ENCODE results near the gene FRAS1. TPM values are rescaled to one million over a fixed set of nuclear protein-coding genes. Genes with fewer than 3 reads are reported as not detected.
"Not testable (repeated sequence)": the region's sequence is repeated elsewhere in the genome, so short reads cannot be mapped to it uniquely, and the experiment has no call there.

The FRAS1 gene
- total and polyA plus RNA-seq, 4 donors, result 0.08 to 1.4 (median 0.87) TPM; not detected in 1

DNA sequence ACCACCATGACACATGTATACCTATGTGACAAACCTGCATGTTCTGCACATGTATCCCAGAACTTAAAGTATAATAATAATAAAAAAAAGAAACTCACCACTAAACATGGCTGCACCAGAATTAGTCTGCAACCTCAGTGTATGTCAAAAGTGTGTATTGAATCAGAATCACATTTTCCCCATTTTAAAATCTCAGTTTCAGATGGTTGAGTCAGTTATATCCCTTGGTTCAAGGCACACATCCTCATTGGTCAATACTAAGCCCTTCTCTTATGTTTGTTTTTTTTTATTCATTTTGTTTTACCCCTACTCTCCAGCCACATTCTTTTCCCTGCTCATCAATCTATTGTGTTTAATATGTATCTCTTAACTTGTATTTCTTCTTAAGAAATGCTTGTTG is 436.6 kb downstream of the FRAS1 start:
- Histone ChIP-seq H3K4me1 (ENCODE audit: control insufficient read depth in 1 of 2, insufficient read depth in 2 of 2, low read length in 2 of 2) (no peaks in the 10 kb centered on the region), H3K27me3 (ENCODE audit: control insufficient read depth in 1 of 2, insufficient read depth in 2 of 2, low read length in 1 of 2) (no peaks in the 10 kb centered on the region), H3K9me3 (ENCODE audit: control insufficient read depth, low read length) (no peaks in the 10 kb centered on the region), H3K27ac (ENCODE audit: low read depth in 1 of 2, low read length in 2 of 2) (no peak overlapping the region), H3K4me3 (ENCODE audit: low read length in 2 of 2) (no peak overlapping the region), H3K36me3 (ENCODE audit: control insufficient read depth in 1 of 2, insufficient read depth in 2 of 2, low read length in 1 of 2) (no peaks in the 10 kb centered on the region)
- no peak for DNase-seq
- intact Hi-C loops (cut with DNase I), result no loop called here
- ATAC-seq (ENCODE audit: low FRiP score), result no peak

DNA sequence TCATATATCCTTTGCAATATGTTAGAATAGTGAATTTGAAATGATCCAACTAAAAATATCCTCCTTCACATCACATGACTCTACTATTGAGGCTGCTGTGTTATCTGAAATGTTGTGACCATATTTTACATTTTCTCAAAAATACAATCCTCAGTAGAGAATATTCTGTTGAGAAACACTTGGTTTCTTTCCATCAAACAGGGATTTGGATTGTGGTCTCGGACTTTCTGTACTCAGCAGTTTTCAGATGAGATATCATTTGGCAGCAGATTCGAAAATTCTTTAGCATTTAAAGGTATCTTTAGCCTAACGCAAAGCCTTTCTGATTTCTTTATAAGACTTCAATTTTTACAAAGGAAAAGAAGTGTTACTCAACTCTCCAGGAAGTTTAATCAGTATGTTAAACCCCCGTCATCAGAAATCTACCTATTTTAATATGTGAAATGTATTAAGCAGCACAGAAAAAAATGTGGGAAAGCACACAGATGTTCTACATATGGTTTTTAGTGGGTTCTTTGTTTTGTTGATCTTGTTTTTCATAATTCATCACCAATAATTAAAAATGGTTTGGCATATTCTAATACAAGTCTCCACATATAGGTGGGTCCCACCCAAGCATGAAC is 439.0 kb downstream of the FRAS1 start:
- Histone ChIP-seq H3K4me3 (ENCODE audit: low read length in 2 of 2) (no peak overlapping the region), H3K4me1 (ENCODE audit: control insufficient read depth in 1 of 2, insufficient read depth in 2 of 2, low read length in 2 of 2) (no peaks in the 10 kb centered on the region), H3K36me3 (ENCODE audit: control insufficient read depth in 1 of 2, insufficient read depth in 2 of 2, low read length in 1 of 2) (no peaks in the 10 kb centered on the region), H3K9me3 (ENCODE audit: control insufficient read depth, low read length) (peaks cover 1% of the 10 kb centered on the region), H3K27me3 (ENCODE audit: control insufficient read depth in 1 of 2, insufficient read depth in 2 of 2, low read length in 1 of 2) (no peaks in the 10 kb centered on the region), H3K27ac (ENCODE audit: low read depth in 1 of 2, low read length in 2 of 2) (no peak overlapping the region)
- 31 to 40% methylated on average over 4 of the region's 4 CpGs for WGBS, 2 donors
- intact Hi-C loops (cut with DNase I), result no loop called here
- ATAC-seq (ENCODE audit: low FRiP score) (no peak), DNase-seq (no peak)

GRCh38 chr4:78506260-78506659 is 449.1 kb downstream of the FRAS1 start:
- WGBS, 2 donors, result 71 to 84% methylated on average over 10 of the region's 10 CpGs
- DNase-seq; H3K4me3 ChIP-seq (ENCODE audit: low read length in 2 of 2); H3K27me3 ChIP-seq (ENCODE audit: control insufficient read depth in 1 of 2, insufficient read depth in 2 of 2, low read length in 1 of 2); H3K4me1 ChIP-seq (ENCODE audit: control insufficient read depth in 1 of 2, insufficient read depth in 2 of 2, low read length in 2 of 2); intact Hi-C loops (cut with DNase I); H3K9me3 ChIP-seq (ENCODE audit: control insufficient read depth, low read length); H3K27ac ChIP-seq (ENCODE audit: low read depth in 1 of 2, low read length in 2 of 2); H3K36me3 ChIP-seq (ENCODE audit: control insufficient read depth in 1 of 2, insufficient read depth in 2 of 2, low read length in 1 of 2); ATAC-seq (ENCODE audit: low FRiP score): not testable (repeated sequence)

- intact Hi-C loops (cut with DNase I), result no loop called here
- no peak overlapping the region for H3K27ac ChIP-seq (ENCODE audit: low read depth in 1 of 2, low read length in 2 of 2)
- no peaks in the 10 kb centered on the region for H3K36me3 ChIP-seq (ENCODE audit: control insufficient read depth in 1 of 2, insufficient read depth in 2 of 2, low read length in 1 of 2)
- H3K9me3 ChIP-seq (ENCODE audit: control insufficient read depth, low read length), result no peaks in the 10 kb centered on the region
- ATAC-seq (ENCODE audit: low FRiP score) (no peak), DNase-seq (no peak)
- H3K4me1 ChIP-seq (ENCODE audit: control insufficient read depth in 1 of 2, insufficient read depth in 2 of 2, low read length in 2 of 2), result no peaks in the 10 kb centered on the region
- WGBS, 2 donors, result 70 to 91% methylated on average over 2 of the region's 2 CpGs
- H3K4me3 ChIP-seq (ENCODE audit: low read length in 2 of 2), result no peak overlapping the region
- no peaks in the 10 kb centered on the region for H3K27me3 ChIP-seq (ENCODE audit: control insufficient read depth in 1 of 2, insufficient read depth in 2 of 2, low read length in 1 of 2)
Measured at GRCh38 chr4:78509043-78509442, 451.9 kb downstream of the FRAS1 start.

DNA sequence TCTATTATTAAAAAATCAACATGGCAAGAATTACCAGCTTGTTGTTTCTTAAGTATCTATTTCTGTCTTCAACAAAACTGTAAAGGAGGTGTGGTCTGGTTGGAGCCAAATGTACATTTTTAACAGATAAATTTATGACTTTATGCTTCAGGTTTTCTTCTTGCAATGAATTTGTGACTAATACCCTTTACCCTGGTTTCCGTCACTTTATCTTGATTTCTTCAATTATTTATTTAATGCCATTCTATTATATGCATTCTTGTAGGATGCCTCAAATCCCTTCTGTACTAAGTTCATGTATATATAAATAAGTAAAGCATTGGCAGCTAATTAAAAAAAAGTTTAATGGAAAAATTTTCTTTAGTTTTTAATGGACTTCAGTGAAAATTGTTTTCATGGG is 453.0 kb downstream of the FRAS1 start:
- H3K4me1 ChIP-seq (ENCODE audit: control insufficient read depth in 1 of 2, insufficient read depth in 2 of 2, low read length in 2 of 2), result no peaks in the 10 kb centered on the region
- no peaks in the 10 kb centered on the region for H3K27me3 ChIP-seq (ENCODE audit: control insufficient read depth in 1 of 2, insufficient read depth in 2 of 2, low read length in 1 of 2)
- H3K36me3 ChIP-seq (ENCODE audit: control insufficient read depth in 1 of 2, insufficient read depth in 2 of 2, low read length in 1 of 2), result no peaks in the 10 kb centered on the region
- H3K4me3 ChIP-seq (ENCODE audit: low read length in 2 of 2), result no peak overlapping the region
- 67 to 96% methylated on average over 1 of the region's 1 CpG for WGBS, 2 donors
- no peaks in the 10 kb centered on the region for H3K9me3 ChIP-seq (ENCODE audit: control insufficient read depth, low read length)
- no peak for ATAC-seq (ENCODE audit: low FRiP score)
- intact Hi-C loops (cut with DNase I), result loop anchor here in 1 of 2 donors (10.0 kb wide), 1 partner anchor 545 kb away; no protein-coding TSS in a partner anchor
- H3K27ac ChIP-seq (ENCODE audit: low read depth in 1 of 2, low read length in 2 of 2), result no peak overlapping the region
- no peak for DNase-seq

GRCh38 chr4:78510681-78511080 is 453.6 kb downstream of the FRAS1 start:
- intact Hi-C loops (cut with DNase I), result loop anchor here in 1 of 2 donors (10.0 kb wide), 1 partner anchor 546 kb away; no protein-coding TSS in a partner anchor

DNA sequence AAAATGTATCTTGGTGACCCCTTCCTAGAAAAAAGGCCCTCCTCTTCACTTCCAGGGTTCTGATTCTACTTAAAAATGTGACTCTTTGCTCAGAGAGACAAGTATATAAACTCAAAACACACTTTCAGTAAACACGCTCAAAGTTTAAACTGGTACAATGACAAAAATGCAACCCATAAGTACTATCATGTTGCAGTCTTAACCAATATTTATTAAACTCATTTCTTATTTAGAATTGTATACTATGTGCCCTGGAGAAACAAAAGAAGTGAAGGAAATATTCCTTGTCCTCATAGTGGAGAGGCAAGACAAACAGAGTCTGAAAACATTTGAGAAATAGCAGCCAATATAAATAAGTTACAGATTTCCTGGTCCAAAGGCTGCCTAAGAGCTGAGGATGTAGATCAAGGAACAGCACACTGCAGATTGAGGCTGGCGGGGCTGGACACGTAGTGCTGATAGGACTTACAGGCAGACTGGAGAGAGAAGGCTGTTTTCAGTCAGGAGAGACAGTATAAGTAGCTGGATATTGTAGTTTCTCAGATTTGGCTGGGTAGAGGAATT is 455.3 kb downstream of the FRAS1 start:
- Histone ChIP-seq H3K36me3 (ENCODE audit: control insufficient read depth in 1 of 2, insufficient read depth in 2 of 2, low read length in 1 of 2) (no peaks in the 10 kb centered on the region), H3K9me3 (ENCODE audit: control insufficient read depth, low read length) (no peaks in the 10 kb centered on the region), H3K4me3 (ENCODE audit: low read length in 2 of 2) (no peak overlapping the region), H3K4me1 (ENCODE audit: control insufficient read depth in 1 of 2, insufficient read depth in 2 of 2, low read length in 2 of 2) (no peaks in the 10 kb centered on the region), H3K27ac (ENCODE audit: low read depth in 1 of 2, low read length in 2 of 2) (no peak overlapping the region), H3K27me3 (ENCODE audit: control insufficient read depth in 1 of 2, insufficient read depth in 2 of 2, low read length in 1 of 2) (no peaks in the 10 kb centered on the region)
- 7 to 11% methylated on average over 3 of the region's 3 CpGs for WGBS, 2 donors
- no peak for ATAC-seq (ENCODE audit: low FRiP score)
- intact Hi-C loops (cut with DNase I), result loop anchor here in 1 of 2 donors (10.0 kb wide), 1 partner anchor 548 kb away; no protein-coding TSS in a partner anchor
- no peak for DNase-seq

More at GRCh38 chr4:78510681-78511080, 453.6 kb downstream of the FRAS1 start:
- DNase-seq (no peak), ATAC-seq (ENCODE audit: low FRiP score) (no peak)
- Histone ChIP-seq H3K27ac (ENCODE audit: low read depth in 1 of 2, low read length in 2 of 2) (no peak overlapping the region), H3K4me1 (ENCODE audit: control insufficient read depth in 1 of 2, insufficient read depth in 2 of 2, low read length in 2 of 2) (no peaks in the 10 kb centered on the region), H3K27me3 (ENCODE audit: control insufficient read depth in 1 of 2, insufficient read depth in 2 of 2, low read length in 1 of 2) (no peaks in the 10 kb centered on the region), H3K4me3 (ENCODE audit: low read length in 2 of 2) (no peak overlapping the region), H3K36me3 (ENCODE audit: control insufficient read depth in 1 of 2, insufficient read depth in 2 of 2, low read length in 1 of 2) (no peaks in the 10 kb centered on the region), H3K9me3 (ENCODE audit: control insufficient read depth, low read length) (no peaks in the 10 kb centered on the region)
- WGBS, 2 donors, result 14 to 35% methylated on average over 1 of the region's 1 CpG

GRCh38 chr4:78513411-78513975 is 456.4 kb downstream of the FRAS1 start:
- H3K9me3 ChIP-seq (ENCODE audit: control insufficient read depth, low read length), result no peaks in the 10 kb centered on the region
- no peaks in the 10 kb centered on the region for H3K36me3 ChIP-seq (ENCODE audit: control insufficient read depth in 1 of 2, insufficient read depth in 2 of 2, low read length in 1 of 2)
- no peaks in the 10 kb centered on the region for H3K4me1 ChIP-seq (ENCODE audit: control insufficient read depth in 1 of 2, insufficient read depth in 2 of 2, low read length in 2 of 2)
- H3K27me3 ChIP-seq (ENCODE audit: control insufficient read depth in 1 of 2, insufficient read depth in 2 of 2, low read length in 1 of 2), result no peaks in the 10 kb centered on the region
- H3K4me3 ChIP-seq (ENCODE audit: low read length in 2 of 2), result no peak overlapping the region
- H3K27ac ChIP-seq (ENCODE audit: low read depth in 1 of 2, low read length in 2 of 2), result no peak overlapping the region
- intact Hi-C loops (cut with DNase I), result loop anchor here in 1 of 2 donors (10.0 kb wide), 1 partner anchor 549 kb away; no protein-coding TSS in a partner anchor
- DNase-seq (no peak), ATAC-seq (ENCODE audit: low FRiP score) (no peak)
- 92 to 94% methylated on average over 3 of the region's 3 CpGs for WGBS, 2 donors

Measured in aorta (tissue), 5 donors.